Activated CD4-positive, alpha-beta memory T cell treated with anti-CD3 and anti-CD28 coated beads, Interleukin-2, amount 10 ng/mL, durations not matched to agents 7 days and 5 days (primary cell): ENCODE data around the gene SLC9A9. TPM values are rescaled to one million over a fixed set of nuclear protein-coding genes. Genes with fewer than 3 reads are reported as not detected.
"Not testable (repeated sequence)": the region's sequence is repeated elsewhere in the genome, so short reads cannot be mapped to it uniquely, and the experiment has no call there.

Experiments
- CTCF ChIA-PET: fragments of 350-600 bp; sonication (Branson Sonifier 250); formaldehyde crosslinking; loops from one replicate; lab custom pipeline; 2021; ENCODE audit warnings: antibody characterized with exemption, inconsistent platforms; lab: Charles Lee
- POLR2A ChIA-PET: fragments of 350-600 bp; sonication (Branson Sonifier 250); formaldehyde crosslinking; loops from one replicate; lab custom pipeline; 2021; ENCODE audit warnings: antibody characterized with exemption; lab: Charles Lee
- DNase-seq: peaks from one replicate; pipeline ENCODE4 v3.0.0-alpha.2; 2020
- H3K27ac Mint-ChIP-seq: one replicate; pipeline ENCODE4 v1.8.0; 2021; ENCODE audit warnings: mild to moderate bottlenecking, mixed read lengths
- H3K27me3 Mint-ChIP-seq: one replicate; pipeline ENCODE4 v1.8.0; 2021; ENCODE audit warnings: mixed read lengths
- H3K36me3 Mint-ChIP-seq: one replicate; pipeline ENCODE4 v1.8.0; 2021; ENCODE audit warnings: low read depth, mixed read lengths
- H3K4me1 Mint-ChIP-seq: one replicate; pipeline ENCODE4 v1.8.0; 2021; ENCODE audit warnings: mixed read lengths
- H3K4me3 Mint-ChIP-seq: one replicate; pipeline ENCODE4 v1.8.0; 2021; ENCODE audit warnings: mild to moderate bottlenecking, mixed read lengths
- H3K9me3 Mint-ChIP-seq: one replicate; pipeline ENCODE4 v1.8.0; 2021; ENCODE audit warnings: mixed read lengths
- total RNA-seq, 2 experiments: library from RNA; stranded (reverse); gene quantifications; one replicate each; pipeline ENCODE4 v1.2.3, GENCODE V29; 2021

SLC9A9 gene
- total RNA-seq, 2 experiments from 2014 or later = 16.9 to 18.5 TPM

- Mint-ChIP-seq H3K4me1 (no peaks in the 10 kb centered on the region), H3K27me3 (no peaks in the 10 kb centered on the region), H3K36me3 (no peaks in the 10 kb centered on the region), H3K9me3 (peaks cover 5% of the 10 kb centered on the region), H3K4me3 (no peak overlapping the region), H3K27ac (no peak overlapping the region)
- ChIA-PET CTCF (no interaction called here), POLR2A (no interaction called here)
- no peak for DNase-seq
Measured at GRCh38 chr3:143727391-143727790, 120.9 kb downstream of the SLC9A9 start.

- no peaks in the 10 kb centered on the region for H3K27me3 Mint-ChIP-seq
- H3K4me1 Mint-ChIP-seq = no peaks in the 10 kb centered on the region
- H3K9me3 Mint-ChIP-seq = peaks cover 5% of the 10 kb centered on the region
- ChIA-PET POLR2A (no interaction called here), CTCF (no interaction called here)
- H3K4me3 Mint-ChIP-seq = no peak overlapping the region
- H3K27ac Mint-ChIP-seq = no peak overlapping the region
- no peak for DNase-seq
- no peaks in the 10 kb centered on the region for H3K36me3 Mint-ChIP-seq
Measured at GRCh38 chr3:143726727-143727126, 121.5 kb downstream of the SLC9A9 start.

- no peak overlapping the region for H3K4me3 Mint-ChIP-seq
- H3K27ac Mint-ChIP-seq = no peak overlapping the region
- peaks cover 5% of the 10 kb centered on the region for H3K9me3 Mint-ChIP-seq
- no peaks in the 10 kb centered on the region for H3K36me3 Mint-ChIP-seq
- CTCF ChIA-PET = no interaction called here
- no peaks in the 10 kb centered on the region for H3K4me1 Mint-ChIP-seq
- DNase-seq = no peak
- POLR2A ChIA-PET = no interaction called here
- no peaks in the 10 kb centered on the region for H3K27me3 Mint-ChIP-seq
Measured at GRCh38 chr3:143720381-143720780, 127.9 kb downstream of the SLC9A9 start.

- Mint-ChIP-seq H3K4me1 (no peaks in the 10 kb centered on the region), H3K9me3 (no peaks in the 10 kb centered on the region), H3K36me3 (no peaks in the 10 kb centered on the region), H3K27ac (no peak overlapping the region), H3K27me3 (no peaks in the 10 kb centered on the region), H3K4me3 (no peak overlapping the region)
- ChIA-PET CTCF (interaction anchor here (1.2 kb wide), 1 partner anchor 44 kb away, joined by 3 read pairs; no protein-coding TSS in a partner anchor), POLR2A (no interaction called here)
- DNase-seq = no peak
Measured at GRCh38 chr3:143718463-143718862, 129.8 kb downstream of the SLC9A9 start.

- Mint-ChIP-seq H3K4me3 (no peak overlapping the region), H3K9me3 (peaks cover 2% of the 10 kb centered on the region), H3K27ac (no peak overlapping the region), H3K36me3 (no peaks in the 10 kb centered on the region), H3K4me1 (no peaks in the 10 kb centered on the region), H3K27me3 (no peaks in the 10 kb centered on the region)
- DNase-seq = no peak
- CTCF ChIA-PET = no interaction called here
- POLR2A ChIA-PET = no interaction called here
Measured at GRCh38 chr3:143716731-143717130, 131.5 kb downstream of the SLC9A9 start.

GRCh38 chr3:143712522-143712921 is 135.7 kb downstream of the SLC9A9 start:
- Mint-ChIP-seq H3K4me1 (no peaks in the 10 kb centered on the region), H3K4me3 (no peak overlapping the region), H3K9me3 (peaks cover 2% of the 10 kb centered on the region), H3K36me3 (no peaks in the 10 kb centered on the region), H3K27me3 (no peaks in the 10 kb centered on the region), H3K27ac (no peak overlapping the region)
- no peak for DNase-seq
- POLR2A ChIA-PET = no interaction called here
- CTCF ChIA-PET = no interaction called here

- Mint-ChIP-seq H3K4me1 (no peaks in the 10 kb centered on the region), H3K27me3 (no peaks in the 10 kb centered on the region), H3K36me3 (no peaks in the 10 kb centered on the region), H3K9me3 (peaks cover under 1% of the 10 kb centered on the region), H3K4me3 (no peak overlapping the region), H3K27ac (no peak overlapping the region)
- DNase-seq = no peak
- POLR2A ChIA-PET = no interaction called here
- CTCF ChIA-PET = interaction anchor here (1.2 kb wide), 1 partner anchor 31 kb away, joined by 3 read pairs; no protein-coding TSS in a partner anchor
Measured at GRCh38 chr3:143707848-143708247, 140.4 kb downstream of the SLC9A9 start.

GRCh38 chr3:143700431-143700975 is 147.8 kb downstream of the SLC9A9 start:
- H3K36me3 Mint-ChIP-seq = no peaks in the 10 kb centered on the region
- H3K9me3 Mint-ChIP-seq = no peaks in the 10 kb centered on the region
- H3K27ac Mint-ChIP-seq = no peak overlapping the region
- CTCF ChIA-PET = no interaction called here
- no peak overlapping the region for H3K4me3 Mint-ChIP-seq
- H3K4me1 Mint-ChIP-seq = no peaks in the 10 kb centered on the region
- H3K27me3 Mint-ChIP-seq = no peaks in the 10 kb centered on the region
- POLR2A ChIA-PET = no interaction called here
- no peak for DNase-seq

GRCh38 chr3:143699424-143699823 is 148.8 kb downstream of the SLC9A9 start:
- Mint-ChIP-seq H3K4me3 (no peak overlapping the region), H3K27ac (no peak overlapping the region), H3K36me3 (no peaks in the 10 kb centered on the region), H3K9me3 (peaks cover 3% of the 10 kb centered on the region), H3K27me3 (no peaks in the 10 kb centered on the region), H3K4me1 (no peaks in the 10 kb centered on the region)
- DNase-seq = no peak
- CTCF ChIA-PET = no interaction called here
- POLR2A ChIA-PET = no interaction called here

- no peak for DNase-seq
Measured at GRCh38 chr3:143698682-143699303, 149.5 kb downstream of the SLC9A9 start.

GRCh38 chr3:143697975-143698374 is 150.3 kb downstream of the SLC9A9 start:
- no peaks in the 10 kb centered on the region for H3K4me1 Mint-ChIP-seq
- no peaks in the 10 kb centered on the region for H3K36me3 Mint-ChIP-seq
- H3K4me3 Mint-ChIP-seq = no peak overlapping the region
- POLR2A ChIA-PET = no interaction called here
- DNase-seq = no peak
- CTCF ChIA-PET = interaction anchor here (1.0 to 1.1 kb wide), 2 partner anchors 23 to 24 kb away, joined by 4 read pairs; no protein-coding TSS in a partner anchor
- no peaks in the 10 kb centered on the region for H3K27me3 Mint-ChIP-seq
- peaks cover 3% of the 10 kb centered on the region for H3K9me3 Mint-ChIP-seq
- no peak overlapping the region for H3K27ac Mint-ChIP-seq

More at GRCh38 chr3:143698682-143699303, 149.5 kb downstream of the SLC9A9 start:
- peaks cover 3% of the 10 kb centered on the region for H3K9me3 Mint-ChIP-seq
- no peaks in the 10 kb centered on the region for H3K27me3 Mint-ChIP-seq
- H3K36me3 Mint-ChIP-seq = no peaks in the 10 kb centered on the region
- ChIA-PET POLR2A (no interaction called here), CTCF (interaction anchor here (1.0 kb wide), 1 partner anchor 25 kb away, joined by 4 read pairs; no protein-coding TSS in a partner anchor)
- H3K4me1 Mint-ChIP-seq = no peaks in the 10 kb centered on the region
- H3K27ac Mint-ChIP-seq = no peak overlapping the region
- H3K4me3 Mint-ChIP-seq = no peak overlapping the region

- H3K9me3 Mint-ChIP-seq, POLR2A ChIA-PET, H3K27ac Mint-ChIP-seq, DNase-seq, H3K36me3 Mint-ChIP-seq, CTCF ChIA-PET, H3K4me3 Mint-ChIP-seq, H3K4me1 Mint-ChIP-seq, H3K27me3 Mint-ChIP-seq: not testable (repeated sequence)
Measured at GRCh38 chr3:143695333-143695732, 152.9 kb downstream of the SLC9A9 start.

- Mint-ChIP-seq H3K36me3 (no peaks in the 10 kb centered on the region), H3K9me3 (peaks cover 3% of the 10 kb centered on the region), H3K4me3 (no peak overlapping the region), H3K4me1 (no peaks in the 10 kb centered on the region), H3K27ac (no peak overlapping the region), H3K27me3 (no peaks in the 10 kb centered on the region)
- CTCF ChIA-PET = no interaction called here
- DNase-seq = no peak
- POLR2A ChIA-PET = no interaction called here
Measured at GRCh38 chr3:143693506-143693905, 154.8 kb downstream of the SLC9A9 start.
